Activated T-helper 1 cell treated with anti-CD3 and anti-CD28 coated beads, Interleukin-2, amount 50 U/mL, for 16 hours (primary cell): ENCODE results near the gene TJP2.
"Not testable (repeated sequence)": the region's sequence is repeated elsewhere in the genome, so short reads cannot be mapped to it uniquely, and the experiment has no call there.

Source experiments
- DNase-seq, 2 donors: peaks; one replicate each; pipeline ENCODE4 v3.0.0-alpha.2; 2020; ENCODE audit warnings: low read depth in 1 of 2, low spot score in 1 of 2

Gene TJP2

GRCh38 chr9:69279084-69279731 is 105.1 kb downstream of the TJP2 start:
- DNase-seq: no peak

- no peak for DNase-seq
Measured at GRCh38 chr9:69279733-69280132, 105.7 kb downstream of the TJP2 start.

- DNase-seq: no peak
Measured at GRCh38 chr9:69283003-69283402, 108.9 kb downstream of the TJP2 start.

- DNase-seq: no peak
Measured at GRCh38 chr9:69292078-69292477, 118.0 kb downstream of the TJP2 start.

GRCh38 chr9:69293156-69293555 is 119.1 kb downstream of the TJP2 start:
- DNase-seq: no peak

DNA sequence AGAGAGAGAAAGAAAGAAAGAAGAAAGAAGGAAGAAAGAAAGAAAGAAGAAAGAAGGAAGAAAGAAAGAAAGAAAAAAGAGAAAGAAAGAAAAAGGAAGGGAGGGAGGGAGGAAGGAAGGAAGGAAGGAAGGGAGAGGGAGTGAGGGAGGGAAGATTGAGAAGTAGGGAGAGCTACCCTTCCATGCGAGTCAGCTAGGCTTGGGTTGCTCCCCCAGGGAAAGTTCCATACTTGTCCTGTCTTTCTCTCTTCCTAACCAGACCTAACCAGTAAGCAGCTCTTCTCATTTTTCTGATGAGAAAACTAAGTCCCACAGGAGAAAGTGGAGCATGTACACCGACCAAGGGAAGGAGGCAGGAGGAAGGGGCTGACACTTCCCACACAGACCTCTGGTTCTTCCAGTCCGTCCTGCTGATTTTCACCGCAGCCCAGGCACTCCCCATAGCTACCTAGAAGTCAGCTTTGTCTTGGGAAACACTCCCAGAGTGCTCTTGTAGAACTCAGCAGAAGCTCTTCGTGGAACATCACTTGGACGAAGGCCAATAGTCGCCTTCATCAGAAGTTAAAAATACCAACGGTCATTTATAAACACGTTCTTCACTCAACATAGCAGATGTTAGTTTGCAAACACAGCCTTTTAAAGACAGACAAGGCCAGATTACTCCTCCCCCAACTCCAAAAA is 121.9 kb downstream of the TJP2 start:
- DNase-seq: no peak

GRCh38 chr9:69297300-69297980 is 123.4 kb downstream of the TJP2 start:
- no peak for DNase-seq

DNA sequence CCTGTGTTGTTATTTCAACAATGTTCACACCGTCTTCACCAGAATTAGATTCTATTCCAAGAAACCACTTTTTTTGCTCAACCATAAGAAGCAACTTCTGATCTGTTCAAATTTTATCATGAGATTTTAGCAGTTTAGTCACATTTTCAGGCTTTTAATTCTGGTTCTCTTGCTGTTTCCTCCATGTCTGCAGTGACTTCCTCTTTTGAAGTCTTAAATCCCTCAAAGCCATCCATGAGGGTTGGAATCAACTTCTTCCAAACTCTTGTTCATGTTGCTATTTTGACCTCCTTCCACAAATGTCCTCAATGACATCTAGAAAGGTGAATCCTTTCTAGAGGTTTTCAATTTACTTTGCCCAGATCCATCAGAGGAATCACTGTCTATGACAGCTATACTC is 125.2 kb downstream of the TJP2 start:
- no peak for DNase-seq

- no peak for DNase-seq
Measured at GRCh38 chr9:69299826-69300225, 125.7 kb downstream of the TJP2 start.

DNA sequence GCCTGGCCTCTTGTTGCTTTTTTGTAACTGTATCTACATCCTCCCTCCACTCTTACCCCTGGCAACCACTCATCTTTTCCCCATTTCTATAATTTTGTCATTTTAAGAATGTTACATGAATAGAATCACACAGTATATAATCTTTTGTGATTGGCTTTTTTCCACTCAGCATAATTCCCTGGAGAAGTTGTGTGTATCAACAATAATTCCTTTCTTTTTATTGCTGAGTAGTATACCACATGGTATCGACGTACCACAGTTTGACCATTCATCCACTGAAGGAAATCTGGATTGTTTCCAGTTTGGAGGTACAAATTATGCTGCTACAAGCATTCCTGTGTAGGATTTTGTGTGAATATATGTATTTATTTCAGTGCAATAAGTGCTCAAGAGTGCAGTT is 129.3 kb downstream of the TJP2 start:
- DNase-seq: no peak

DNA sequence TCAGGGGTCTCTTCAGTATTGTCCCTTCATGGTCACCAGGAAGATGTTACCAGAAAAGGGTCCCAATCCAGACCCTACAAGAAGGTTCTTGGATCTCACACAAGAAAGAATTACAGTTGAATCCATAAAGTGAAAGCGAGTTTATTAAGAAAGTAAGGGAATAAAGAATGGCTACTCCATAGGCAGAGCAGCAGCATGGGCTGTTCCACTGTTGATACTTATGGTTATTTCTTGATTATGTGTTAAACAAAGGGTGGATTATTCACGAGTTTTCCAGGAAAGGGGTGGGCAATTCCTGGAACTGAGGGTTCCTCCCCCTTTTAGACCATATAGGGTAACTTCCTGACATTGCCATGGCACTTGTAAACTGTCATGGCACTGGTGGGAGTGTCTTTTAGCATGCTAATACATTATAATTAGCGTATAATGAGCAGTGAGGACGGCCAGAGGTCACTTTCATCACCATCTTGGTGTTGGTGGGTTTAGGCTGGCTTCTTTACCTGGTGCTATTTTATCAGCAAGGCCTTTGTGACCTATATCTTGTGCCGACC is 132.9 kb downstream of the TJP2 start:
- DNase-seq: not testable (repeated sequence)

- DNase-seq: no peak
Measured at GRCh38 chr9:69307446-69308205, 133.5 kb downstream of the TJP2 start.

DNA sequence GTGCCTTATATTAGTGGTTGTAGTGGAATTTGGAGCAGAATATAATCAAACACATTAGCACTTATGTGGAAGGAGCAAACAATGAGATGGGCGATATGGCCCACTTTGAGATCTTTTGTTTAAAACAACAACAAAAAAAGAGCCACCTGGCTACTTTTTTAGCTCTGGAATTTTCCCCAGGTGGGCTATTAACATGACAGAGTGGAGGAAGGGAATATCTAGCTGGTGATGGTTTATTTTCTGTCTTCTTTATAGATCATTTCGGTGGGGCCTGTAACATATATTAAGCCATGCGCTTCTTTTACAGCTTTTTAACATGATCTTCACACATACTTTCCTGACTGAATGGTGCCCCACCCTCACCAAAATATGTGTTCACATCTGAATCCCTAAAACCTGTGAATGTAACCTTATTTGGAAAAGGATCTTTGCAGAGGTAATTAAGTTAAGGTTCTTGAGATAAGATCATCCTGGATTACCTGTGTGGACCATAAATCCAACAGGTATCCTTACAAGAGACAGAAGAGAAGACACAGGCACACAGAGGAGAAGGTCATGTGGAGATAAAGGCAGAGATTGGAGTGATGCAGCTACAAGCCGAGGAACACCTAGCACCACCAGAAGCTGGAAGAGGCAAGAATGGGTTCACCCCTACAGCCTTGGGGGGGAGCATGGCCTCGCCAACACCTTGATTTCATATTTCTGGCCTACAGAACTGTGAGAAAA is 134.3 kb downstream of the TJP2 start:
- DNase-seq: no peak

GRCh38 chr9:69313175-69313574 is 139.1 kb downstream of the TJP2 start:
- DNase-seq: no peak

DNA sequence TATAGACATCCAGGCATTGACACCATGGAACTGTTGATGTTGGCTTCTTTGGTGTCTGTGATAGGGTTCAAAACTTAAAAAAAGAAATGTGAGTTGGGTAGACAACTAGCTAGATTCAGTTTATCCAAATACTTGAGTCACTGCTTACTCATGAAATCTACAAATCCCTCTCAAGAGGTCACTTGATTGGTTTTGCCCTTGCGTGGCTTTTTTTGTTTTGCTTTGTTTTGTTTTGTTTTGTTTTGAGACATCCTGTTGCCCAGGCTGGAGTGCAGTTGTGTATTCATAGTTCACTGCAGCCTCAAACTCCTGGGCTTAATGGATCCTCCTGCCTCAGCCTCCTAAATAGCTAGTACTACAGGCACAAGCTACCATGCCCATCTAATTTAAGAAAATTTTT is 140.5 kb downstream of the TJP2 start:
- no peak for DNase-seq

DNA sequence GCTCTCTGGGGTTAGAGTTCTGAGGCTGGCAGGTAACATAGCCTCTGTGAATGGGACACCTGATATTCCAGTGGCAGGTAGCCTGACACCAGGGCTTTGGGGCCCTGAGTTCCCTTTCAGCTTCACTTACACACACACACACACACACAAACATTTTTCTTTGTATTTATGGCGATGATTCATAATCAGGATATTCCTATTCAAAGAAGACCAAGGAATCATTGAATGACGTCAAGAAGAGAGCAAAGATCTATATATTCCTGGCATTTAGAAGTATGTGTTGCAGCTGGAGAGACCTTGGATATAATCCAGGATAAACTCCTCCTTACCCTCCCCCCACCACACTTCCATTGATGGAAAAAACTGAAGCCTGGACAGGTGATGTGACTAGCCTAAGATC is 143.0 kb downstream of the TJP2 start:
- DNase-seq: no peak

DNA sequence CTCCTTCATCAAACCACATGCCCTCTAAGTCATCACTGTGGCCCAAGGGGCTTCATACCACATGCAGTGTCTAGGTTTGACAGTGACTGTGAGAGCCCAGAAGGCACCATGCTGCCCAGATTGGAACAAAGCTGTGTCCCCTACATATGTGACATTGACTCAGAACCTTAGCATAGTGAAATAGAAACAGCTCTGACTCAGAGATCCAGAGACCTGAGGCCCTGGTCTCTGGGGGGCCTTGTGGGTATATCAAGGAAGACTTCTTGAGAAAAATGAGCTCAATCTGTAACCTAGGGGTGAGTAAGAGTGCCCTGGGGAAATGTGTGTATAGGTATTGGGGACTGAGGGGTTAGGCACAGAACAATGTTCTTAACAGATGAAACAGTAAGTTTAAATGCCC is 143.8 kb downstream of the TJP2 start:
- DNase-seq: no peak

GRCh38 chr9:69319324-69320025 is 145.4 kb downstream of the TJP2 start:
- no peak for DNase-seq

GRCh38 chr9:69322256-69322655 is 148.2 kb downstream of the TJP2 start:
- DNase-seq: no peak

DNA sequence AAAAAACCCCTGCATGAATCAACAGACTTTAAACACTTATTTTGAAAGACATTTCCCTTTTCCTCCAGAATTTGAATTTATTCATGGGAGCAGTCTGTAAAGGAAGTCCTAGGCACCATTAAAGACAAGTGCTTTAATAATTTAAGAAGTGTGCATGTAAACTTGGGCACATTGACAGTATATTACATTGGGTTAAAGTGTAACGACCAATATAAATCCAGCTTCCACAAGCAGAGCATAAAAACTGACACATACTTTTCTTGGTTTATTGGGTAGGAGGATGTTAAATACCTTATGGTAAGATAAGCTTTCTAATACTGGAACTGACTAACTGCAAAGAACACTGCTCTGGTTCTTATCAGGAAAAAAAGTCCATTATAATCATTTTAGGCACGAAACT is 149.8 kb downstream of the TJP2 start:
- no peak for DNase-seq
